HEK293T (cell line): ENCODE data around the gene HSPA2.

Experiments
- CTCF ChIA-PET: fragments of 350-600 bp; formaldehyde crosslinking; extraction: SDS; loops from one replicate; lab custom pipeline; 2021; ENCODE audit warnings: antibody characterized with exemption, inconsistent platforms; lab: Yijun Ruan, JAX
- POLR2A ChIA-PET: fragments of 350-600 bp; formaldehyde crosslinking; extraction: SDS; loops from one replicate; lab custom pipeline; 2020; ENCODE audit warnings: antibody characterized with exemption, inconsistent platforms; lab: Yijun Ruan, JAX
- DNase-seq: peaks from one replicate; pipeline ENCODE4 v3.0.0; 2012; ENCODE audit warnings: mixed read lengths; ENCODE audit errors: extremely low spot score
- ARNT ChIP-seq: fragments of 450-650 bp; IDR thresholded peaks from 2 replicates; pipeline ENCODE4 v1.6.1; 2017; ENCODE audit warnings: mild to moderate bottlenecking
- BHLHE40 ChIP-seq: fragments of 450-650 bp; IDR thresholded peaks from 2 replicates; pipeline ENCODE4 v1.6.1; 2016; ENCODE audit warnings: mild to moderate bottlenecking, moderate library complexity, borderline replicate concordance
- CTBP1 ChIP-seq: fragments of 450-650 bp; IDR thresholded peaks from 2 replicates; pipeline ENCODE4 v1.6.1; 2016; ENCODE audit warnings: borderline replicate concordance
- ELF4 ChIP-seq: fragments of 450-650 bp; IDR thresholded peaks from 2 replicates; pipeline ENCODE4 v1.6.1; 2017; ENCODE audit warnings: antibody characterized with exemption
- FOXA1 ChIP-seq: fragments of 450-650 bp; IDR thresholded peaks from 2 replicates; pipeline ENCODE4 v1.6.1; 2016; ENCODE audit warnings: mild to moderate bottlenecking
- FOXK2 ChIP-seq: fragments of 450-650 bp; IDR thresholded peaks from 2 replicates; pipeline ENCODE4 v1.6.1; 2016; ENCODE audit warnings: mild to moderate bottlenecking
- FOXM1 ChIP-seq: fragments of 450-650 bp; IDR thresholded peaks from 2 replicates; pipeline ENCODE4 v1.6.1; 2017; ENCODE audit warnings: mild to moderate bottlenecking, borderline replicate concordance
- HDGF ChIP-seq: fragments of 450-650 bp; IDR thresholded peaks from 2 replicates; pipeline ENCODE4 v1.6.1; 2017; ENCODE audit warnings: antibody characterized with exemption, borderline replicate concordance
- L3MBTL2 ChIP-seq: fragments of 450-650 bp; conservative IDR thresholded peaks from 2 replicates; pipeline ENCODE4 v1.6.1; 2016; ENCODE audit warnings: mild to moderate bottlenecking
- LEF1 ChIP-seq: fragments of 450-650 bp; IDR thresholded peaks from 2 replicates; pipeline ENCODE4 v1.6.1; 2017; ENCODE audit warnings: mild to moderate bottlenecking, borderline replicate concordance
- SP1 ChIP-seq: fragments of 450-650 bp; IDR thresholded peaks from 2 replicates; pipeline ENCODE4 v1.6.1; 2017
- SUZ12 ChIP-seq: fragments of 450-650 bp; IDR thresholded peaks from 2 replicates; pipeline ENCODE4 v1.6.1; 2016; ENCODE audit warnings: mild to moderate bottlenecking
- TARDBP ChIP-seq: fragments of 450-650 bp; IDR thresholded peaks from 2 replicates; pipeline ENCODE4 v1.6.1; 2016
- ZNF384 ChIP-seq: fragments of 450-650 bp; IDR thresholded peaks from 2 replicates; pipeline ENCODE4 v1.6.1; 2016
- TF ChIP-seq, protein P1 (sequence below): fragments of 450-650 bp; IDR thresholded peaks from 2 replicates; pipeline ENCODE4 v1.6.1; 2016

The HSPA2 gene

GRCh38 chr14:64500088-64500487 is 40.5 kb upstream of the HSPA2 start:
- no peak for DNase-seq
- TF ChIP-seq L3MBTL2, result no peak
- peak; percentile 85; the same call in 1 of the 2 replicates for TF ChIP-seq ZNF384
- no peak for TF ChIP-seq SUZ12
- TF ChIP-seq HDGF, result no peak
- POLR2A ChIA-PET, result interaction anchor here (3.7 kb wide), 1 partner anchor 162 kb away, joined by 17 read pairs; no protein-coding TSS in a partner anchor
- CTCF ChIA-PET, result interaction anchor here (2.6 kb wide), 1 partner anchor 11 kb away, joined by 11 read pairs; no protein-coding TSS in a partner anchor

DNA sequence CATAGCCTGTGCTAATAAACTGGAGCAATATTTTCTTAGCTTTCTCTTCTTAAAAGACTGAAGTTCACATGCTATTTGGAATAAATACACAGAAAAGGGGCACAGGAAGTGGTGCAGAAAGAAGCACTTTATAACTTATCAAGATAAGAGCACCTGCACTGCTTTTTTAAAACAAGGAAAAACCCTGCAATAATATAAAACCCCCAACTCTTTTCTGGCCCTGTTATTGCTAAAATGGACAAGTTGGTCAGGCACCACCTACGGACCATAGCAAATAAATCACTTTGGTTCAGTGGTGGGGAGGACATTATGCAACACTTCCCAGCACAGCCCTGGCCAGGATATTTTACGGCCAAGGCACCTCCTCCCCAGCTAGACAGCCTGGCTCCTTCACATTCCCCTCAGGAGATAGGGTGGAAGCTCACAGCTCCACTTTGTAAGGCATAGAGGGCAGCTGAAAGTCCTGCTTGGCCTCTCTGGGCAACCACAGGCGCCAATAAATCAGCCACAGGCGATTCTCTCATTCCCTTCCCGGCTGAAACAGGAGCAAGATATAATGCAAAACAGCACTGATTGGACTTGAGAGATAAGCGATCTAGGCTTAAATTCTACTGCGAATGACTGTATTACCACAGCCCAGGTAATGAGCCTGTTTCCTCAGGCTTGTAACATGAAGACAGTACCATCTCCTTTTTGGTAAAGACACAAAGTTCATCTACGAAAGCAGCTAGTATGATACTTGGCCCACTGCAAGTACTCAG is 39.0 kb upstream of the HSPA2 start:
- POLR2A ChIA-PET, result interaction anchor here (0.7 to 3.7 kb wide), 9 partner anchors 9 to 163 kb away, joined by 3 to 17 read pairs (median 4); partner anchors contain the start of gene MTHFD1
- TF ChIP-seq CTBP1, result peak; percentile 19; the same call in 1 of the 2 replicates
- TF ChIP-seq SUZ12, result no peak
- TF ChIP-seq ARNT, result no peak
- no peak for TF ChIP-seq BHLHE40
- TF ChIP-seq, protein P1, sequence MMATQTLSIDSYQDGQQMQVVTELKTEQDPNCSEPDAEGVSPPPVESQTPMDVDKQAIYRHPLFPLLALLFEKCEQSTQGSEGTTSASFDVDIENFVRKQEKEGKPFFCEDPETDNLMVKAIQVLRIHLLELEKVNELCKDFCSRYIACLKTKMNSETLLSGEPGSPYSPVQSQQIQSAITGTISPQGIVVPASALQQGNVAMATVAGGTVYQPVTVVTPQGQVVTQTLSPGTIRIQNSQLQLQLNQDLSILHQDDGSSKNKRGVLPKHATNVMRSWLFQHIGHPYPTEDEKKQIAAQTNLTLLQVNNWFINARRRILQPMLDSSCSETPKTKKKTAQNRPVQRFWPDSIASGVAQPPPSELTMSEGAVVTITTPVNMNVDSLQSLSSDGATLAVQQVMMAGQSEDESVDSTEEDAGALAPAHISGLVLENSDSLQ, result peak; percentile 92
- no peak for TF ChIP-seq ZNF384
- no peak for TF ChIP-seq SP1
- TF ChIP-seq FOXM1, result no peak
- TF ChIP-seq LEF1, result no peak
- no peak for TF ChIP-seq ELF4
- CTCF ChIA-PET, result interaction anchor here (0.5 to 2.6 kb wide), 4 partner anchors 8 to 130 kb away, joined by 3 to 11 read pairs (median 3); no protein-coding TSS in a partner anchor
- DNase-seq, result peak; percentile 64

GRCh38 chr14:64502456-64502855 is 38.1 kb upstream of the HSPA2 start:
- no peak for DNase-seq
- ChIA-PET POLR2A (interaction anchor here (0.8 to 3.7 kb wide), 12 partner anchors 8 to 164 kb away, joined by 3 to 17 read pairs (median 4); partner anchors contain the start of genes HSPA2 and MTHFD1), CTCF (interaction anchor here (0.9 to 2.6 kb wide), 3 partner anchors 9 to 137 kb away, joined by 3 to 11 read pairs (median 5); no protein-coding TSS in a partner anchor)
- TF ChIP-seq BHLHE40 (no peak), FOXM1 (no peak), ARNT (no peak), ZNF384 (no peak), LEF1 (no peak), FOXK2 (no peak), L3MBTL2 (no peak), SUZ12 (no peak), FOXA1 (no peak), SP1 (no peak), HDGF (no peak), ELF4 (no peak), CTBP1 (no peak), TARDBP (no peak)
- TF ChIP-seq, protein P1, result no peak

DNA sequence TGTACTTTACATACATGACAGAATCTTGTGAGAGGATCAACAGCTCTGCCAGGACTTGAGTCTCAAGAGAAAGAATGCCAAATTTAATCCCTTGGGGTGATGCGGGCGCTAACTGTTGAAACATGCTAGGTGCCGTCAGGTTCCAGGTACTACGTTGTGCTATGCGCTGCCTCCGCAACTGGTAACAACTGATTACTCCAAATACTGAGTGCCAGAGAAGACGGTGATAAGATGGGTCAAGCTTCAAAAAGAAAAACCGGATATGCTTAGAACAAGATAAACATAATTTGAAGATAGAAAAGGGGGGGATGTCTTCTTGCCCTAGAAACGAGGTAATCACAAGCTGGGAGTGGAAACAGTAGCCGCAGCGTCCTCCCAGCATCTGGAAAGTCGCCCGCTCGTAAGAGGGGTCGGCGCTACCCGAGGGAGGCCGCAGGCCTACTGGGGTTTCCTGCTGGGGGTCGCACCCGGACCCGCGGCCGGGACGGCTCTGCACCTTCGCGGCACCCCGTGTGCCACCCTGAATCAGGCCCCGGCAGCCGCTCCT is 37.6 kb upstream of the HSPA2 start:
- ChIA-PET POLR2A (interaction anchor here (0.8 to 3.7 kb wide), 9 partner anchors 9 to 165 kb away, joined by 3 to 17 read pairs (median 4); partner anchors contain the start of genes HSPA2 and MTHFD1), CTCF (interaction anchor here (0.9 to 1.3 kb wide), 2 partner anchors 17 to 136 kb away, joined by 3 to 5 read pairs; no protein-coding TSS in a partner anchor)
- TF ChIP-seq SP1 (no peak), LEF1 (no peak), CTBP1 (no peak), FOXM1 (no peak), ARNT (no peak)
- TF ChIP-seq, protein P1, result no peak
- no peak for DNase-seq

DNA sequence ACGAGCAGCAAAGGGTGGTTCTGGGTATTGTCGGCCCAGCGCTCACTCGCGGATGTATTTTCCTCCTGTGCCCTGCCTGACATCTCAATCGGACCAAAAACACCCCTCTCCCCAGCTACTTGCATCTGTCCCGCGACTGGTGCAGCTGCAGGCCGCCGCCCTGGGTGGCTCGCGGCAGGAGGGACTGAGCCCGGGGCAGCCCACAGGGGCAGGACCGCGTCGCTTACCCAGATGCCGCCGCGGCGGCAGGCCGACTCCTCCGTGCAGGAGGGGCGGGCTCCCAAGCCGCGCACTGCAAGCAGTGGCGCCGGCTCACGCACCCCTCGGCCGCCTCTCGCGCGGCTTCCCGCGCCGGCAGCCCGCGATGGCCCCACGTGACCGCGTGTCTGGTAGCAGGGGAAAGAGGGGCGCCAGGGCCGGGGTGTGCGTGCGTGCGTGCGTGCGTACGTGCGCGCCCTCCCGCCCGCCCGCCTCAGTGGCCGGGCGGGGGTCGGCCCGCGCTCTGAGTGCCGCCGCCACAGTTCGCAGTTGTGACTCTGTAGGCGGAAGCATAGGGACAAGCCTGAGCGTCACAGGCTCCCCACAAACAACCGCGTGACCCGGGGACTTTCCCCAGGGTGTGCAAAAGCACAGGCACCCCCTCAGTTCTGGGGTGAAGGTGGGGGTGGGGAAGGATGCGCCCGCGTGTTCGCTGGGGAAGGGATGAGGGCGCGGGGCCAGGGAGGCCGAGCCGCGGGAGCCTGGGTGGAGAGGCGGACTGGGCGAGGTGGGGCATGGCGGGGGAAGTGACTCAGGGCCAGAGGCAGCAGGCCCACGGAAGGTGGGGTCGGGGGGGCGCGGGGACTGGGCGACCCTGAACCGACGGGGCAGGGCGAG is 36.9 kb upstream of the HSPA2 start, which contains the start of gene ZBTB25:
ZBTB25 (minus strand) TSS at position 405 of the 876 bp plus-strand sequence. CDS start 13,305 bp downstream, outside the sequence.
- ChIA-PET POLR2A (interaction anchor here (0.8 to 3.7 kb wide), 18 partner anchors 8 to 165 kb away, joined by 3 to 17 read pairs (median 5); partner anchors contain the start of genes HSPA2 and MTHFD1), CTCF (interaction anchor here (0.9 to 1.3 kb wide), 3 partner anchors 12 to 135 kb away, joined by 3 to 5 read pairs (median 3); no protein-coding TSS in a partner anchor)
- TF ChIP-seq ARNT (0 out of 2 replicates have a peak, but pooled peaks have one; percentile 31), SUZ12 (no peak), L3MBTL2 (peak; percentile 55; the same call in 1 of the 2 replicates), FOXA1 (no peak)
- DNase-seq, result peak; percentile 80
